HG02840 (cell line): ENCODE results near the gene PASK.
A peak's percentile ranks its signal among the peaks of the same experiment; 100 is the strongest.

Experiments used
- ATAC-seq: cut with Tn5 transposase; IDR thresholded peaks from one replicate; pipeline ENCODE4 v1.9.1; 2021; ENCODE audit warnings: mild to moderate bottlenecking, moderate library complexity, moderate number of reproducible peaks; ENCODE audit not compliant: unreplicated experiment, low FRiP score

PASK gene

DNA sequence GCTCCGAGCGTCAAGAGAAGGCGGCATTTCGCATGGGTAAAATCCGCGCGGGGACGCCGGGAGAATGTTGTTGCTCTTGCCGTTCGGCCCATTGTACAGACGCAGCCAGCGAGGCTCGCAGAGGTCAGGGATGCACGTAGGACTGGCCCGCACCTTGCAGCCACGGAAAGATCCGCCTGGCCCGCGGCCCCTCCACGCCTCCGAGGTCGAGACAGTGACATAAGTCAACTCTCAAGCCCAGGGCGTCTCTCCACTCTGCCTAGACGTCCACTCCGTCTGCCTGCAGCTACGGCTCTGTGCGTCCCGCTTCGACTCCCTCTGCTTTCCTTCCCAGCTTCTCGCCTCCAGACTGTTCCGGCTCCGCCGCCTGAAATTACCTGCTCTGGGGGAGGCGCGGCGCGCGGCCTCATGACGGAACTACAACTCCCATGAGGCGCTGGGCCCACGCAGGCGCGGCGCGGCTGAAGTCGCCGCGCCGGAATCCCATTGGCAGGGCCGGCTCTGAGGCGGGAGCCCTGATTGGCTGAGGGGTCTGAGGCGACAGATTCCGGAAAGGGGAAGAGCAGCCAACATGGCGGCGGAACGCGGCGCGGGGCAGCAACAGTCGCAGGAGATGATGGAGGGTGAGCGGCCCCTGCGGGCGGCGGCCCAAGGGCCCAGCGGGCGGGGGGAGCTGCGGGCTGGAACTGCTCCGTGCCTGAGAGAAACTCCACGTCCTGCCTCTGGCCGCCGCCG, 820 bp upstream of the PASK start, which contains the start of gene PPP1R7:
TSS of gene PPP1R7 (plus strand) at position 543 of the 735 bp plus-strand sequence. CDS start at position 572, 29 bp downstream.
- ATAC-seq, result peak; percentile 67

DNA sequence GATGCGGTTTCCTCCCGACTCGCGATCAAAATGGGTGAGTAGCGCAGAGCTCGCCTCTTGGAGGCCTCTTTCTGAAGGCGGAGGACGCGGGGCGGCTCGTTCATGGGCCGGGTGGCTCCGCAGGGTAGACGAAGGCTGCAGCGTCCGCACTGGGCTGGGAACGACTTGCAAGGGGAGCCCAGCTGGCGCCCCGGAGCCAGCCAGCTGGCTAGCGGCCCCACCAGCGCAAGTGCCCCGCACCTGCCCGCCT, 328 bp upstream of the PASK start:
- ATAC-seq, result peak; percentile 12

- ATAC-seq, result no peak
These were observed 1.0 kb downstream of the PASK start for GRCh38 chr2:241148239-241148638.

- ATAC-seq, result no peak
These were observed 1.9 kb downstream of the PASK start for GRCh38 chr2:241147336-241147735.

DNA sequence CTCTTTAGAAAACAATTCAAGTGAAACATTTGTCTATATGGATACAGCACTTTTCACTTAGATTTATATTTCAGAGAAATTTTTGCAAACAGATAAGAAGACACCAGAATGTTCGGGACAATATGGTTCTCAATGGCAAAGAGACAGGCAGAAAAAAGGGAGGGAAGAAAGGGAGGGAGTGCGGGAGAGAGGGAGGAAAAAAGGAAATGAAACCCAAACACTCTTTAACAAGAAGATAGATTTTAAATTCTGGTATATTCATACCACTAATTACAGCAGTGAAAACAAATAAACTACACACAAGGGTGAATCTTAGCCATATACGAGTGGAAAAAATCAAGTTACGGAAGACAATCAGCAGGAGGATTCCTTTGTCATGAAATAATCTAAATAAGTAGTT, 3.0 kb downstream of the PASK start:
- no peak for ATAC-seq

GRCh38 chr2:241142593-241142992, 6.7 kb downstream of the PASK start:
- ATAC-seq, result no peak

- no peak for ATAC-seq
These were observed 7.2 kb downstream of the PASK start for GRCh38 chr2:241142063-241142462.

DNA sequence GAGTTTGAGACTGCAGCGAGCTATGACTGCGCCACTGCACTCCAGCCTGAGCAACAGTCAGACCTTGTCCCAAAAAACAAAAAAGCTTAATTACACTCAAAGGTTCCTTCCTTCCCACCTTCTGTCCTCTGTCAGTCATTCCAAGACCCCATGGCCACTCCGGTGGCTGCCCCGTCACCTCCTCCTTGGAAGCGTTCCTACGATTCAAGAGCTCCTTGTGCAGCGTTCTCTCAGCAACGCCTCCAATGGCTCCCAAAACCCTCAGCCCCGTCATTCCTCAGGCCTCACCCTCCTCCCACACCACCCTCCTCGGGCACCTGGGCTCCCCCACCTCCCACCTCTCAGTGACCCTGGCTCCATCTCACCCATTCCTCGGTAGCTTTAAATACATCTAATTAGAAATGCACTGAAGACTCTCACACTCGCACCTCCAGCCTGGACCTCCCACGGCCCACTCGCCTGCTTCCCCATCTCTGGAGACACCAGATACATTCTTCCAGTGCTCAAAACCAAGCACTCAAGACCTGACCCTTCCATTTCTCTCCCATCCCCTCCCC, 8.0 kb downstream of the PASK start:
- ATAC-seq, result no peak

DNA sequence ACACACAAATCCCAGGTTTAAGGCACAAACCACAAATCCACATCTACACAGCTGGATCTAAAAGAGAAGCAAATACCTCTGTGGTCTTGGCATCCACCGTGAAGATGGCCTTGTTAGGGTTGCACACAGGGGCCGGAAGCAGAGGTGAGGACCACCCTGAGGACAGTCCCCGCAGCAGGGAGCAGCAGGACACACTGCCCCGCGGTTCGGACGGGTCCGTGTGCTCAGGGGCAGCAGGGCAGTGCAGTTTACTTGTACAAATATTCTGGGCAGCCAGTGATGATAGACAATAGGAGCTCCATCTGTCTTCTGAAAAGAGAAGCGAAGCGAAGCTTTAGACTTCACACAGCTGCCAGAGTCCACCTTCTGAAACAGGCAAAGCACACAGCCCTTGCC, 8.8 kb downstream of the PASK start:
- no peak for ATAC-seq

GRCh38 chr2:241139531-241140444, 9.5 kb downstream of the PASK start:
- no peak for ATAC-seq

GRCh38 chr2:241138471-241138870, 10.8 kb downstream of the PASK start:
- no peak for ATAC-seq

DNA sequence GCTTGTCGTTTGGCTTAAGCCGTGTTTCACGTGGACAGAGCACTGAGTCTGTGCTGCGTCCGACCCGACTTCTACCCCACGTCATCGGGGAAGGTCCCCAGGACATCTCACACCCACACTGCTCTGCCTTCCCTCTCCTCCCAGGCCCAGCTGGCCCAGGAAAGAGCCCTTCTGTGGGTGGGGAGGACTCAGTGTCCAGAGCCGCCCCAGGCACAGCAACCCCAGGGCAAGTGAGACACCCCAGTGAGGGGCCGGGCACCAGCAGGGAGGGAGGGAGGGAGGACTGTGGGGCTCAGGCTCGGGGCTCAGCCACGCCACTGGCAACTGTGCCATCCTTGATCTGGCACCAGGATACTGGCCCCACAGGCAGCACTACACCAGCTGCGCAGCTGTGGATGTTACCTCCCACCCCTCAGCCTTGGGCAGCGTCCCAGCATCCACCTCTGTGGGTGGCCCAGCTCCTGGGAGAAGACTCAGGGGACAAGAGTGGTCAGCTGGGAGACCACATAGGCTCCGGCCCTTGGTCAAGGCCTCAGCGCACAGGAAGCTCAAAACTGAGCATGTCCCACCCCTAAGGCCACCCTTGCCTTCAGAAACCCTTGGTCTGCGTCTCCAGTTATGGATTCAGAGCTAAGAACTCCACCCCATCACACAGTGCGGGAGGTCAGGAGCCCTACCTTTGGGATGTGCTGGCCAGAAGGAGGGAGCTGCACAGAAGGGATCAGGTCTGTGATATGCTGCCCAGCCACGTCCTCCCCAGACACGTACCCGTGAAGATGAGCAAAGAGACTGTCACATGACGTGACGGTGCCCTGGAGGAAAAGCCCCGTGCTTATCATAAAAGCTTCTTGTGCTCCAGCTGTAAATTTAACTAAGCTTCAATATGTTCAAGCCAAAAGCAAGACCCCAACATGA, 11.7 kb downstream of the PASK start:
- no peak for ATAC-seq

DNA sequence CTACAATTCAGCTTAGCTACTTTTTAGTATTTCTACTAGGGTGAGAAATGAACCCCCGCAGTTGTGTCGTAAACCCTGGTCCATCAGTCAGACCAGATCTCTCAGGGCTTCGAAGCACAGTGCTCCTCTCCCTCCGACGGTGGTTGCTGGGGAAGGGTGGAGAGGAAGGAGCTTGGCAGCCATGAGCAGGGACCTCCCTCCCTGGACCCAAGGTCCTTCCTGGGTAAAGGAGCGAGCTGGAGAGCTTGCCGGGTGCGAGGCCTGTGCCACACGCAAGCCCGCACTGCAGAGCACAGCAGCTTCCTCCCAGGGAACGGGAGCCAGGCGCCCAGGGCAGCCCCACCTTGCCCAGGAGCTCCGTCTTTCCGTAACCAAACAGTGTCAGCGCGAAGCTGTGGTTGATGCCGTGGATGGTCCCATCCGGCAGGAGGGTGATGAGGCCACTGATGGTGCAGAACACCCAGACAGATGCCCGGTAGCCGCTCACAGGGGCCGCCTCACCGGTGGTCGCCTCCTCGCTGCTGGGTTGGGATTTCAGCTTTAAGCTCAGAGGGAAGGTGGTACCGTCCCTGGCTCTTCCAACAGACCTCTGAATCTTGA, 12.5 kb downstream of the PASK start:
- ATAC-seq, result no peak

DNA sequence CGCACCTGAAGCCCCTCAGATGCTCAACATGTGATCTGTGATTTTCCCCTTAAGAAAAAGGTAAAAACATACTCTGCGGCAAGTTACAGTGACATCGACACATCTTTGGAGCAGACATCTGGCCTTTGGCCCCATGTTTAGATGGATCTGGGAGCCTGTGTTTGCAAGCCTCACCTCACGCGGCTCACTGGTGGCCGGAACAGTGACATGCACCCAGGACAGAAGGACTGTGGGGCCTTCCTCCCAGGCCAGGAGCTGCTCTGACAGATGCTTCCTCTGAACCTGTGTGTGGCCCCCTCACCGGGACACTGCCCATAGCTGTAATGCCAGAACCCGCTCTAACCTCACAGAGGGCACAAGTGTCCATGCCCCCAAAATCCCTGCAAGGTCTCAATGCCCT, 13.1 kb downstream of the PASK start:
- ATAC-seq, result no peak

GRCh38 chr2:241135737-241136136, 13.5 kb downstream of the PASK start:
- no peak for ATAC-seq

DNA sequence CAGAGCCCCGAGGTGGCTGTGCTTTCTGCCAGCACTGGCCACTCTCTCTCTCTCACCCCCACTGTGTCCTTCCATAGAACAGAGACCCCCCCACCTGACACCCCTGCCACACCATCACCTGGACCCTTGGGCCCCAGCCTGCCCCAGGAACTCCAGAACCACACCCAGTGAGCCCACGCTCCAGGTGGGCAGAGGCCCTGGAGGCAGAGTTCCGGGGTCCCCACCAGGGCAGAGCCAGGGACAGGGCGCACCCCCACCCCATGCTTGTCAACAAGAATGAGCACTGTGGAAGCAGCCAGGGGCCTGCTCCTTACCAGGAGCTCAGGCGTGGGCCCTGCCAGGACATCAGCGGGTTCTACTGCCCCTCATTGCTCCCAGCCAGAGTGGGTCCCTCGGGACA, 14.6 kb downstream of the PASK start:
- ATAC-seq, result no peak

GRCh38 chr2:241133436-241133820, 15.8 kb downstream of the PASK start:
- no peak for ATAC-seq

- no peak for ATAC-seq
These were observed 16.5 kb downstream of the PASK start for GRCh38 chr2:241132538-241133435.

GRCh38 chr2:241131531-241131930, 17.7 kb downstream of the PASK start:
- no peak for ATAC-seq
